CD4-positive, alpha-beta T cell treated with Interleukin-21 for 1 hour (primary cell): ENCODE measurements around the gene PSTPIP2.
A peak's percentile ranks its signal among the peaks of the same experiment; 100 is the strongest.
"Not testable (repeated sequence)": the region's sequence is repeated elsewhere in the genome, so short reads cannot be mapped to it uniquely, and the experiment has no call there.

Experiments
- DNase-seq: peaks from one replicate; pipeline ENCODE4 v3.0.0-alpha.2; 2020

Gene PSTPIP2

GRCh38 chr18:45976974-45977373 lies 95.1 kb downstream of the PSTPIP2 start:
- DNase-seq, result no peak

DNA sequence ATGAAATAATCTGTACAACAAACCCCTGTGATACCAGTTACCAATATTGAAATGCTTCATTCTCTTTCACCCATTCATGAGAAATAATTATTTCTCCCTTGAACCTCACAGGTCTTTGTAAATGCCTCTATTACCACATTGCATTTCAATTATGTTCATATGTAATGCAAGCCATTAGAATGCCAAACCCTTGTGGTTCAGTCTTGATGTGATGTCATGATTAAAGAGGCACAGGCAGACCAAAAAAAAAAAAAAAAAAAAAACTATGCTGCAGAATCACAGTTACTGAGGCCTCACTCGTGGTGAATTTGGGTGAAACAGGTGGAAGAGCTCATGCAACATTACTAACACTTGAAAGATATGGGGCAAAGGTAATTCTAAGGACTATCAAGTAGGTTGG lies 95.5 kb downstream of the PSTPIP2 start:
- DNase-seq, result no peak

DNA sequence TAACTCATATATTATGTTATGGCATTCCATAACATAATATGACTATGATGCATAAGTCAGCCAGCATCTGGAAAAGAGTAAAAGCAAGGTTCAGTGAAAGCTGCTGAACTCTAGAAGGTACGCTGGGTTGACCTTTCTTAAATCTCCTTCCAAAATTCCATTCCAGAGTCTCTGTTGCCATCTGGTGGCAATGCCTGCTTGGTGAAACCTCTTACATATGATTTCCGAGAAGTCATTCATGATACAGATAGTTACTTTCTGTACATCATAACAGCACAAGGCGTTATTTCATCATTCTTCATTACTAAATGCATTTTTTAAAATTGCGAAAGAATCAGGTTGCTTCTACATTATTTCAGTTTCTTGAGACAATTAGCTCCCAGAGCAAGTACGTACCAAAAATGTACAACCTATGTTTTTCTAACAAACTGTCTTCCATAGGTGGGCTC lies 97.9 kb downstream of the PSTPIP2 start:
- peak; percentile 85 for DNase-seq

- peak; percentile 94 for DNase-seq
Observed at GRCh38 chr18:45967007-45967706, 104.9 kb downstream of the PSTPIP2 start, which contains the start of gene EPG5. EPG5 (minus strand) TSS chr18:45967329; CDS start chr18:45967239, 90 bp downstream.

DNA sequence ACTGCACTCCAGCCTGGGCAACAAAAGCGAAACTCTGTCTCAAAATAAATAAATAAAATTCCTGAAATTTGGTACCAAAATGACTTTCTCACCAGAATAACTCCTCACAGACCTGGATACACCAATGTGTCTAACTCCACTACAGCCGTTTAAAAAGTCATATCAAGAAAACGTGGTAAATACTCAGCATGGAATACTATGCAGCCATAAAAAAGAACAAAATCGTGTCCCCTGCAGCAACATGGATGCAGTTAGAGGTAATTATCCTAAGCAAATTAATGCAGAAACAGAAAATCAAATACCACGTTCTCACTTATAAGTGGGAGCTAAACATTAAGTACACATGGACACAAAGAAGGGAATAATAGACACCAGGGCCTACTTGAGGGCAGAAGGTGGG lies 107.1 kb downstream of the PSTPIP2 start:
- DNase-seq, result not testable (repeated sequence)

GRCh38 chr18:45962866-45963265 lies 109.2 kb downstream of the PSTPIP2 start:
- peak; percentile 32 for DNase-seq

GRCh38 chr18:45962461-45962860 lies 109.6 kb downstream of the PSTPIP2 start:
- peak; percentile 82 for DNase-seq

DNA sequence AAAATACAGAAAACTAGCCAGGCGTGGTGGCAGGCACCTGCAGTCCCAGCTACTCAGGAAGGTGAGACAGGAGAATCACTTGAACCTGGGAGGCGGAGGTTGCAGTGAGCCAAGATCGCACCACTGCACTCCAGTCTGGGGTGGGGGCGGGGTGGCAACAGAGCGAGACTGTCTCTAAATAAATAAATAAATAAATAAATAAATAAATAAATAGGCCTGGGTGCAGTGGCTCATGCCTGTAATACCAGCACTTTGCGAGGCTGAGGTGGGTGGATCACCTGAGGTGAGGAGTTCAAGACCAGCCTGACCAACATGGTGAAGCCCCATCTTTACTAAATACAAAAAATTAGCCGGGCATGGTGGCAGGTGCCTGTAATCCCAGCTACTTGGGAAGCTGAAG lies 112.6 kb downstream of the PSTPIP2 start:
- DNase-seq, result not testable (repeated sequence)

DNA sequence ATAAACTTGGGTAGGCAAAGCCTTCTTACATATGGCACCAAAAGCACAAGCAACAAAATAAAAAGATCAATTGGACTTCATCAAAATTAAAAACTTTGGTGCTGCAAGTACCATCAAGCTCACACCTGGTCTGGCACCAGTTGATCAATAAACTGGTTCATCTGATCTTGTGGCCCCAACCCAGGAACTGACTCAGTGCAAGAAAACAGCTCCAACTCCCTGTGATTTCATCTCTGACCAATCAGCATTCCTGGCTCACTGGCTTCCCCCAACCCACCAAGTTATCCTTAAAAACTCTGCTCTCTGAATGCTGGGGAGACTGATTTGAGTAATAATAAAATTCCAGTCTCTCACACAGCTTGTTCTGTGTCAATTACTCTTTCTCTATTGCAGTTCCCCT lies 113.3 kb downstream of the PSTPIP2 start:
- no peak for DNase-seq

DNA sequence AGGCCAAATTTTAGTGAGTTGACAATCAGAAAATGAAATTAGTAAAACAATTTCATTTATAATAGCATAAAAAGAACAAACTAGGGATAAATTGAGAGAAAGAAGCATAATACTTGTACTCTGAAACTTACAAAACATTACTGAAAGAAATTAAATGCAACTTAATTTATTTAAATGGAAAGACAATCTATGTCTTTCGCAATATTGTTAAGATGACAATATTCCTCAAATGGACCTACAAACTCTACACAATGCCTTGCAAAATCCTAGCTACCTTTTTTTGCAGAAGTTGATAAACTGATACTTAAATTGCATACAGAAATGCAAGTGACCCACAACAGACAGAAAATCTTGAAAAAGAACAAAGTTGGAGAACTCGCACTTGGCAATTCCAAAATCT lies 114.0 kb downstream of the PSTPIP2 start:
- DNase-seq, result no peak

DNA sequence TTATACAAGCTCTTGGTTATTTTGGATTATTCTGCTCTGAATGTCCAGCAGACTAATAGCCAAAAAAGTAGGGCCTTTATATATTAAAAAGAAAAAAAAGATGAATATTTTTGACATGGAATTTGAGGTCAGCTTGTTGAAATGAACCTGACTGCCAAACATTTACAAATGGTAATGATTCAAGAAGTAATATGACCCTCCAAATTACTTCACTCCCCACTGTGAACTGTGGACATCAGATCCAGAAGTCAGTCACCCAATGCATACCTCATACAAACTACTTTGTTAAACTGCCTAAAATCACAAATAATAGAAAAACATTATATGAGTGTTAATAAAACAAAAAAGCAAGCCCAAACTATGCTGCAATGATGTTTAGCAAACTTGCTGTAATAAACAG lies 115.0 kb downstream of the PSTPIP2 start:
- no peak for DNase-seq

- no peak for DNase-seq
Observed at GRCh38 chr18:45954070-45954934, 117.8 kb downstream of the PSTPIP2 start.

GRCh38 chr18:45951016-45951714 lies 120.9 kb downstream of the PSTPIP2 start:
- DNase-seq, result no peak

DNA sequence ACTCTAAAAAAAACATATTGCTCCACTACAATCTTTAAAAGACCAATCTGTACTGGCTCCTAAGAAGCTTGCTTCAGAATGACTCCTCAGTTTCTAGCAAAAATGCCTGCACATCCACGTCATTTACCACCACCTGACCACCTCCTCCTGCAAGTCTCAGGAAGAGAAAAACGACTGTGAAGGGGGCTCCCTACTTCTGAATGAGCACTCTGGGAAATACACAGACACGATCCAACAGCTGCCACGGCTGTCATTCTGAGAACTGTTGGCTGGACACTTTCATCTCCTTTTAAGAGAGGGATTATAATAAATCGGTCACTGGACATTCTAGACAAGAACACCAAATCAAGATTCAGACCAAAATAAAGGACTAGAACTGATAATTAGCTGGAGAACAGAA lies 126.4 kb downstream of the PSTPIP2 start:
- no peak for DNase-seq

- no peak for DNase-seq
Observed at GRCh38 chr18:45940724-45941123, 131.3 kb downstream of the PSTPIP2 start.

DNA sequence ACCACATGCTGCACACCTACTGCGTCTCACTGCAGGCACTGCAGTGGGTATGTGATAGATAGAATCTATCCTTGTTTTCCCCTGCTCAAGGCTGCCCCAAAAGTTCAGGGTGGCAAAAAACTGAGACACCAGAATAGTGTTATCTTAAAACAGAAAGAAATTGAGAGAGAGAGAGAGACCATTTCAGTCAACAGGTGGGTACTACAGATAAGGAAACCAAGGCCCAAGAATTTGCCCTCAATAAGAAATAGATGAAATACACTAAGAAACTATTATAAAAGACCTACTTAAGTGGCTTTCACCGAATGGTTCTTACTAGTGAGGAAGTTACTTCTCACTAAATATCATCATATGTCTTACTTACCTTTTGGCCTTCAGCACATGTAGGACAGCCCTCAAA lies 132.8 kb downstream of the PSTPIP2 start:
- DNase-seq, result no peak

DNA sequence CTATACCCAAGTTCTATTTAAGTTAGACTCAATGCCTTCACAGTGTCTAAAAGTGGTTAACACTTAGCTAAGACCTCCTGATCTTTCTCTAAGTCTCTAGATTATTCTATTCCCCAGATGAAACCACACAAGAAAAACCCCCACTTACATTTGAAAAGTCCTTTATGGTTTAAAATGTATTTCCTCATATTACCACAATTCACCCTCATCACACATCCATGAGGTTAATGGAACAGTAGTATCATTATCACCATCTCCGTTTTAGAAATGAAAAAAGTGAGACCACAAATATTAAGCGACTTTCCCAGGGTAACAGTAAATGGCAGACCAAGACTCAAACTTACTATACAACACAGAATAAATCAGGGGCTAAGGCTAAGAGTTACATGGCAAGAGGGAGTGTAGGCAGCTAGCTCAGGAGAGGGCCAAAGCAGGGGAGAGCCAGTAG lies 133.5 kb downstream of the PSTPIP2 start:
- peak; percentile 60 for DNase-seq

DNA sequence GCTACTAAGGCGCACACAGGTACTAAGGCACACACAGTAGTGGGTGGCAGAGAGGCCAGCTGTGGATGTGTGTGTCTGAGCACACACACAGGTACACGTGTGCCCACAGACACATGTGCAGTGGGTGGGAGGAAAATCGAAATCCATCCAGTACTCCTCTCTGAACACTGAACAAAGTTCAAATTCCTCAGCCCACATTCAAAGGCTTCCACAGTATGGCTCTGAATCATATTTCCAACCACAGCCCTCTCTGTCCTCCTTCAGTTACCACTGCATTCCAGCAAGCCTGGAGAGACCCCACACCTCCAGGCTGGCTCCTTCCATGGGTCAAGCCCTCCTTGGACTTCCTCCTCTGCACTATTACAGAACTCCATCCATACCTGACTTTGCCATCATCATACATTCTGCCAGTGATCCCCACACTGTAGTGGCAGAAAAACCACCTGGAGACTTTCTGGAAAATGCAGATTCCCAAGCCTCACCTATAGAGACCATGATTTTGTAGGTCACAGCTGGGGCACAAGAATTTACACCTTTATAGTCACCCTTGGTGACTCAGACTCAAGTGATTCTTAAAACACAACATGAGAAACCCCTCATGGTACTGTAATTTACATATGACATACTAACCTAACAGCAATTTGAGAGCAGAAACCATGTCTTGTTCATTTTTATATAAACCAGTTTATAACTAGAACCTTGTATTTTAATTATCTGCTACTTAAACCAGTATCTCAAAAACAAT lies 136.3 kb downstream of the PSTPIP2 start:
- DNase-seq, result no peak
